Measurements from ENCODE around the gene VASN.
A peak's percentile ranks its signal among the peaks of the same experiment; 100 is the strongest.
"Not testable (repeated sequence)": the region's sequence is repeated elsewhere in the genome, so short reads cannot be mapped to it uniquely, and the experiment has no call there.

VASN gene

DNA sequence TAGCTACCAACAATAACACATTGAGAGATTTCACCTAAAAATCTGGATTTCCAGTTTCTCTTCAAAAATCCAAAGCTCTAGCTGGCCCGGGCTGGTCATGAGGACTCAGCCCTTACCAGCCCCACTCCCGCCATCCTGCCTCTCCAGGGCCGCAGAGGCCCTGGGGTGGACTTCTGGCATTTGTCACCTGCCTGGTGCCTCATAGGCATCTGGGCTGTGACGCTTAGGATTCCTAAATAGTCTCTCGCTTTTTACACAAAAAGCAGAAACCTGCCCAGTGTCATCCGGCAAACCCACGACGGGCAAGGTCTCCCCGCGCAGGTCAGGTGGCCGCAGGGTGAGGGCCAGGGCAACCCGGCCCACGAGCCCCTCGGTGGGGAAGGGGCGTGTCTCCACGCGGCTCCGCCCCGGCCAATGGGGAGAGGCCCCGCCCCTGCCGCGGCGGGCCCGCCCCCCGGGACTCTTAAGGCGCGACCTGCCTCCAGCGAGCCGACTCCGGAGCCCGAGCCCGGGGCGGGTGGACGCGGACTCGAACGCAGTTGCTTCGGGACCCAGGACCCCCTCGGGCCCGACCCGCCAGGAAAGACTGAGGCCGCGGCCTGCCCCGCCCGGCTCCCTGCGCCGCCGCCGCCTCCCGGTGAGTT is at the start of gene VASN:
Gene VASN, plus strand, starts transcription at position 492 of the 644 bp plus-strand sequence. CDS start 9,030 bp downstream, outside the sequence.
- DNase-seq (ENCODE audit: low spot score) = no peak

DNA sequence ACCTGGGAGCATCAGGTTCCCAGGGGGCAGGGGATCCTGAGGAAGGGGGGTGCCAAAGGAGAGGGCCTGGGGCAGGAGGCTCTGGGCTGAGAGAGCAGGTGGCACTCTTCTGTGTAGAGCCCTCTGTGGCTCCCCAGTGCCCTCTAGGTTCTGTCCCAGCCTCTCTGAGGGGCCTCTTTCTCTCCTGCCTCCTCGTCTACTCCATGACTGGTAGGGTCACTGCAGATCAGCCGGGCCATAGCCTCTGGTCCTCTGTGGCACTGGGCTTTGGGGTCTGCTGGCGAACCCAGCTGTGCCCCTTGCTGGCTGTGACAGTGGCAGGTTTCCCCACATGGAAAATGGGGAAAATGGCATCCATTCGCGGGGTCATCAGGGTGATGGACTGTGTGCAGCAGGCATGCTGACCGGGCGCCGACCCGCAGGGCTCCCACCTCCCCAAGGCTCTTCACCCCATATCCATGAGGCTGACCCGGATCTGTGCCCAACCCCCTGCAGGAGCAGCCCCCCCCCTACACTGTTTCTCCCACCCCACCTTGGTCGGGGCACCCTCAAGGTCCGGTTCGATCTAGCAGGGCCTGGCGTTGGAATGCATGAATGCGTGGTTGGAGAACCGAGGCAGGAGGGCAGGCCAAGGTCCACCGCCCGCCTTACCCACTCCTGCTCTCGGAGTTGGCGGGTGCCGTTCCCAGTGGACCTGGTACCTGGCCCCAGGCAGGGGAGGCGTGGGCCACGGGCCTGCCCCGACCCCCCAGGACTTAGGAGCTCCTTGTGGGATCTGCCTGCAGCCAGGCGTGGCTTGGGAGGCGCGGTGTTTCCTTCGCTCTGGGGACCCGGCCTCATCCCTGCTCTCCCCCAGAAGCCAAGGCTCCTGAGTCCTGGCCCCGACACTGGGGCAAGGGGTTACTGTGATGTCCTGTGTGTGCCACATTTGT is 49.3 kb upstream of the VASN start:
- DNase-seq (ENCODE audit: low spot score) = no peak

DNA sequence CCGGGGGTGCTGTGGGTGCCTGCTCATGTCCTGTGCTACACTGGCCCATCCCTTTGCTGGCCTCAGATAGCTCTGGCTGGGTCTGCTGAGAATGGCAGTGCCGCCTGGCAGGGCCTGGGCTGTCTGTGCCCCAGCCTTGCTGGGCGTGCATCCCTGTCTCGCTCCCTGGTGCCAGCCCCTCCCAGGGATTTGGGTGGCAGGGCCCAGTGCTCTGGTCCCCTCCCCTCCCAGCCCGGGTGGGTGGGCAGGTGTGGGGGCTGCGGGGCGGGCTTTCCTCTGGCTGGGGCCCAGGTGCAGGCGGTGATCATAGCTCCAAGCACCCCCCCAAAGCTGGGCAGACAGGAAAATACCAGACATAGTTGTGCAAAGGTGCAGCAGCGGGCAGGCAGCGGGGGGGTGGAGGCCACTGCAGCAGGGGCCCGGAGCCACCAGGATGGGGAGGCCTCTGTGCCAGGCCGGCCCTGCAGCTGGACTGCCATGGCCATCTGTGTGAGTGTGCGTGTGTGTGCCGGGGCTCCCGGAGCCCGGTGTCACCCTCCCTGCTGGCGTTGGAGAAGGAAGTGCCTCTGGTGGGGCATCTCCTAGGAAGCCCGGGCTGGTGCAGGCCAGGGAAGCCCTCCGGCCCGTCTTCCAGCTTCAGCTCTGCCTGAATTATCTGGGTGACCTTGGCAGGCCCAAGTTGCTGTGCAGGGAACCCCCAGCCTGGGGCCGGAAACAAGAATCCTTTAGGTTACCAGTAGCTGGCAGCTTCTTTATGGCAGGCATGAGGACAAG is 48.4 kb upstream of the VASN start:
- DNase-seq (ENCODE audit: low spot score) = no peak

DNA sequence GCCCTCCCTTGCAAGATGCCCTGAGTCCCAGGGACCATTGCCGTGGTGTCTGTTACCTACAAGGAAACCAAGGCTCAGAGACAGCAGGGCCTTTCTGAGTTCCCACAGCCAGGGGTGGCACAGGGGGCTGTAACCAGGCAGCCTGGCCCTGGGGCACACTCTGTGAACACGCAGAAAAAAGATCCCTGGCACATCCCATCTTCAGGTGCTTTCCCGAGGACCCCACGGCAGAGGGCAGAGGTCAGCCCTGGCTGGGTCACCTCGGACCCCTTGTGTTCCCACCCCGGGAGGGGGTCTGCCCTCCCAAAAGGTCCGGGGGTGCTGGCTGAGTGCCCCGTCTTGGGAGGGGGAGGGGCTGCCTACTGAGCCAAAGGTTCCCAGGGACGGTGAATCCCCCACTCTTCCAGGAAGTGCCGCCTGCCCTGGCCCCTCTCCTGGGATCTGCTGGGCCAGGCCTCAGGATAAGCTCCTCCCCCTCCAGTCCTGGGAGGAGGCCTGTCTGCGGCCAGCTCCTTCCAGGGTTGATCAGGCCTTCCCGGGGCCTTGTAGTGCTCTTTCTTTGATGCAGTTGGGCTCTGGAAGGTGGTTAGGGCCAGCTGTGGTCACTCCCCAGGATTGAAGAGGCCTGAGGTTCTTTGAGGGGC is 47.7 kb upstream of the VASN start:
- DNase-seq (ENCODE audit: low spot score) = no peak

DNA sequence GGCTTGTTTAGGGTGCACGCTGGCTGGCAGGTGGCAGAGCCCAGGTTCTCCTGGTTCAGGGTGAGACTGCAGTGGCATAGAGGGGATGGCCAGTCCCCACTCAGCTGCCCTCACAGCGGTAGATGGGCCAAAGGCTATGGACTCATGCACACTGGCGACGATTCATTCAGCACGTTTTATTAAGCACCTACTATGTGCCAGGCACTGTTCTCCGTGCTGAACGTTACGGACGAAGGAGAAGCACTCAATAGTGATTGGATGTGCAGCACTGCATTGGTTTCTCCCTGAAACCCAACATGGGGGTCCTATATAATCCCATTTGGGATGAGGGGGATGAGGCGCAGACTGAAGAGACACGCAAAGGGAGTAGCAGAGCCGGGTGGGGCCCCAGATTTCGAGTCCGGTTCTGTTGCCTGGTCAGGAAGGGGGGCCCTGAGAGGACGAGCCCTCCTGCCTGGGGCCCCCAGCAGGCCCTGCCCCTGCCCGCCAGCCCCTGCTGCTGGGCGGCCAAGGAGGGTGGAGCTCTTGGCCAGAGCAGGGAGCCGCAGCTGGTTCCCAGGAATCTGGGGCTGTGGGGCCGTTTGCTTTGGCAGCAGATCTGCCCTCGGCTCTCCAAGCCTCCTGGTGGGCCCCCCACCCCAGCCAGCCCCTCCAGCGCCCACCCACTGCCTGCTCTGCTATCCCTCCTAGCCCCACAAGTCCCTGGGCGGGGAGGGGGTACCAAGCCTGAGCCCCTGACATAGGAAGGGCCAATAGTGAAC is 47.0 kb upstream of the VASN start:
- DNase-seq (ENCODE audit: low spot score) = no peak

DNA sequence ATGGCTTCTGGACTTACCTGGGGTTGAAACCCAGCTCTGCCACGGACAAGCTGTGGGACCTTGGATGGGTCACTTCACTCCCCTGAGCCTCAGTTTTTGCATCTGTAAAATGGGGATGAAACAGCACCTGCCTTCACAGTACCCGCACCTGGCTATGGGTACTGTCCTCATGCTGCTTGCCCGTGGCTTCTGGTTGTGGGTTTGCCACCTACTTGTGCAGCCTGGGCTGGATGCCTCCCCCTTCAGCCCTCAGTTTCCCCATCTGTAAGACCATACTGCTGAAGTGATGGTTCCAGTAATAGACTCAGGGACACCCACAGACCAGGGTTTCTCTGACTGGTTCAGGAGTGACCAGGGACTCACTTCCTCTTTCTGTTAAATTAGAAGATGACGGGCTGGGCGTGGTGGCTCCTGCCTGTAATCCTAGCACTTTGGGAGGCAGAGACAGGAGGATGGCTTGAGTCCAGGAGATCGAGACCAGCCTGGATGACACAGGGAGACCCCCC is 46.3 kb upstream of the VASN start:
- DNase-seq (ENCODE audit: low spot score) = no peak

DNA sequence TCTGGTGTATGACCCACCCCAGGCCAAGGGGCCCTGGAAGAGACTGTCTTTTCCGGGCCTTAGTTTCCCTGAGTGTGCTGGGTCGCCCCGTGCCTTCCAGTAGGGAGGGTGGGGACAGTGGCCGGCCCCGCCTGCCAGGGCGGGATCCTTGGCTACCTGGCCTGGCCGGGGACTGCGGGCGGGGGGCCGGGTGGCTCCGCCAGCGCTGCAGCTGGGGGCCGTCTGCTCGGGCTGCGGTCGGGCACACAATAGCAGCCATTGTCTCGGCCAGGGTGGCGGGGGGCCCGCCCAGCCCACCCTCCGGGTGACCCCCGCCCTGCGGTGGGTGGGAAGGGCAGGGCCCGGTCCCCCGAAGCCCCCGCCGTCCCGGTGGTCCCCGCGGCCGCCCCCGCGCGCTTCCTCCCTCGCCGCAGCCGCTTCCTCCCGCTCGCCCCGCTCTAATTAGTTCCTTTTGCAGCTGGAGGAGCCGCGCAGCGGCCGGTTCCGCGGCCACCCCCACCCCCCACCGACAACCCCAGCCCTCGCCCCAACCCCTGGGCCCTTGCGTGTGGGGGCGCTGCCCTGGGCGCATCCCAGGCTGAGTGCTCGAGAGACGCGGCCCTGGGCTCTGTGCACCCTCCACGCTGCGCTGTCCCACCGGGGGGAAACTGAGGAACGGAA is 44.1 kb upstream of the VASN start:
- no peak for DNase-seq (ENCODE audit: low spot score)

DNA sequence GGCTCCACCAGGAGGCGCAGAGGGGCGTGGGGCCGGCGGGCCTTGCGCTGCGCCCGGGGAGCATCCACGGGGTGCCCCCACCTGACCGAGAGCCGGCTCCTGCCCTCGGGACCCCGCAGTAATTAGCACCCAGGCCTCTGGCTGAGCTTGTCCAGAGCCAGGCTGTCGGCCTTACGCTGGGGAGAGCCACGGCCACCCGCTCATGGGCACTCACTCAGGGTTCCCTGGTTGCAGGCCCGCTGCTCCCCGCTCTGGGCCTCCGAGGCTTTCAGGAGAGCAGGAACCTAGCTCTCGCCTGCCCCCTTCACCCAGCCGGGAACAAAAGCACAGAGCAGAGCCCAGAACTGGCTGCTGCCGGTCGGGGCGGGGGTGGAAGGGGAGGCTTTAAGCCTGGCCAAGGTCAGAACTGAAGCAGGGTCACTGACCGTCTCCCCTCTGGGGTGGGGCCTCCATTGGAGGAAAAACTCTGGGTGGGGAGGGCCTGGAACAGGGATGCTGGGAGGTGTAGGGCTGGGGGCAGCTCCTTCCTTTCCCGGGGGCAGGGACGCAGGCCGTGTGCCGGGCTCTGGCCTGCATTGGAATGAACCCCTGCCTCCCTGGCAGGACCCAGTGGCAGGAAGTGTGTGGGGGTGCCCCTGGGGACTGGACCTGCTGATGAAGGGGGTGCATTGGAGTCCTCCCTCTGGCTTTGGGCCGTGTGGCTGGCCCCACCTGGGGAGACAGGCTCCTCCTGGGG is 43.4 kb upstream of the VASN start:
- DNase-seq (ENCODE audit: low spot score) = peak; percentile 70

DNA sequence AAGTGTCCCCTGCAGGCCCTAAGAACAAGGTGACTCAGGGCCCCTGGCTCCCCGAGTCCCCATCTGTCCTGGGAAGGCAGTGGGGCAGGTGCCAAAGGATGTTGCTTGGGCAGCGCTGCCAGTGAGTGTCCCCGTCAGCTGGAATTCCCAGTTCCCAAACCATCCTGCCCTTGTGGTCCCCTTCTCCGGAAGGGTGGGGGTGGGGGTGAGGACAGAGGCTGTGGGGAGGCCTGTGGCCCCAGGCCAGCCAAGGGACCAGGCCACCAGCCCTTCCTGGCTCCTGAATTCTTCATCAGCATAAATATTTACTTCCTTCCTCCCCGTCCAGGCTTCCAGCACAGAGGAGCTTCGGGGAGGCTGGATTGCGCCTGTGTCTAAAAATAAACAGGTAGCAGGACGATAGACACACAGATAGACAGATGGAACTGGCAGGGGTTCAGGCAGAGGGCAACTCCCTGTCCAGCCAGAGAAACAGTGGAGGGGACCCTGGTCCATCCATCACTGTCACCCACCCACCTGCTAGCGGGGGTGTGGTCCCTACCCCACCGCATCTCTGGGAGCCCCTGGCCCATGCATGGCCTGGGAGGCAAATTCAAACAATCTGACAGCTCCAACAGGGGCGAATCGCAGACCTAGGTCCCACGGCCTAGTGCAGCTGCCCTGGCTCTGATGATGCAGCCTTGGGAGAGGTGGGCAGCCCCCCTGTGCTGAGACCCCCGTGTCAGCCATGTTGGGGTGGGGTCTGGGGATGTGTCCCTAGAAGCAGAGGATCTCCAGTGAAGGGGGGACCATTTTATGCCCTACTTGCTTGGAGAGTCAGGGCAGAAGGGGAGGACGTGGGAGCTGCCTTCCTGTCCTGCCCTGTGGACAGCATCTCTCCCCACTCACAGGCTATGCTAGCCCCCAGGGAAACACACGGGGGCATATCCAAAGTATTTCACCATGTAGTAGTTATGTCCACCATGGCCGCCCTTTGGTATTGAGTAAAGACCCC is 42.6 kb upstream of the VASN start:
- peak; percentile 65 for DNase-seq (ENCODE audit: low spot score)

DNA sequence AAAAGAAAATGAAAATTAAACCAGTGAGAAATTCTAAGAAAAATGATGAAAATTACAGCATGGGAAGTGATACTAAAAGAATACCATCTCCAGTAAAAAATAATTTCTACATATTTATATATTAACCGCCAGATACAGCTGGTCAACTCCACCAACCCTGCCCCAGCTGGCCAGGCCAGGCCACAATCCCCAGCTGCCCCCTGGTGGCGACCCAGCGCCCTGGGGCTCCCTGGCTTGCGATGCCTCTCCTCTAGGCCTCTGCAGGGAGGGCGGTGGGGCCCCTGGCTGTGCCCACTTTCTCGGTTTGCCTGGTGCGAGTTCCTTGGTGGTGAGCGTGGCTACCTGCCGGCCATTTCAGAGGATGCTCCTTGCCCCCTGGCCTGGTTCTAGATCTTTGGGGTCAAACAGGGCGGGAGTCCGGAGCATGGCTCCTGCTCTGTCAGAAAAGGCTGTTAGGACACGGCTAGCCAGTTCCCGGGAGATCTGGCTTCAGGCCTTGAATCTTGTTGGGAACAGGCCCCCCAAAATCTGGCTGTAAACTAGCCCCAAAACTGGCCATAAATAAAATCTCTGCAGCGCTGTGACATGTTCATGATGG is 41.3 kb upstream of the VASN start:
- DNase-seq (ENCODE audit: low spot score) = peak; percentile 80

DNA sequence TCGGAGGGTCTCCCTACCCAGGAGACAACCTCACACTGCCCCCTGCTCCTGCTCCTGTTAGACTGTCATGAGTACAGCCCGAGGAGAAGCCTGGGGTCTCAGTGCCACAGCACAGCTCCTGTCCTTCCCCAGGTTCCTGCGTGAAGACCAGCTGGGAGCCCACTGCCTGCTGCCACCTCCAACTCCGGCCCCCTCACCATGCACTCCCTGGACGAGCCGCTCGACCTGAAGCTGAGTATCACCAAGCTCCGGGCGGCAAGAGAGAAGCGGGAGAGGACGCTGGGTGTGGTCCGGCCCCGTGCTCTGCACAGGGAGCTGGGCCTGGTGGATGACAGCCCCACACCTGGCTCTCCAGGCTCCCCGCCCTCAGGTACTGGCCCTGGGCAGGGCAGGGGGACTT is 39.6 kb upstream of the VASN start:
- DNase-seq (ENCODE audit: low spot score) = no peak

DNA sequence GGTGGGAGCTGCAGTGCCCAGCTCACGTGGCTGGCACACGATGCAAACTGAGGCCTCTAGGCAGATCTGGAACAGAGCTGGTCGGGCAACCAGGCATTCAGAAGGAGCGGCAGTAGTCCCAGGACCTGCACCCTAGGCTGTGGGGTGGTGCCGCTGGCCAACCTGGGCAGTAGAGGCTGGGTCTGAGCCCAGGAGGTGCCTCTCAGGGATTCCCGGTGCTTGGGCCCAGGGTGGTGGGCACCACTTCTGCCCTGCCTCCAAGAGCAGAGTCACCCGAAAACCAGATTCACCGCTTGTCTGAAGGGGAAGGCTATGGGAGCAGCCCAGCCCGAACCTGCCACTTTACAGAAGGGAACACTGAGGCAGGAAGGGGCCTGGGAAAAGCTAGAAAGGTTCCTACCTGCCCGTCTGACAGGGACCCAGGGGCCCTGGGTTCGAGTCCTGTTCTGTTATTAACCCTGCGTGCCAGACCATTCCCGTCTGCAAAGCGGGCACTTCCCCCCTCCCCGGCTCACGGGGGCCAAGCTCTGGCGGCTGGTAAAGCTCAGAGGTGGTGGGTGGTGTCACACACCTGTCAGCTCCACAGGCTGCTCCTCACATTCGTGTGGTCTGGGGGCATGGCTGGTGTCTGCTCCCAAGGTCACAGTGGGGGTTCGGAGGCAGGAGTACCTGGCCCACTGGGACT is 38.9 kb upstream of the VASN start:
- DNase-seq (ENCODE audit: low spot score) = no peak

DNA sequence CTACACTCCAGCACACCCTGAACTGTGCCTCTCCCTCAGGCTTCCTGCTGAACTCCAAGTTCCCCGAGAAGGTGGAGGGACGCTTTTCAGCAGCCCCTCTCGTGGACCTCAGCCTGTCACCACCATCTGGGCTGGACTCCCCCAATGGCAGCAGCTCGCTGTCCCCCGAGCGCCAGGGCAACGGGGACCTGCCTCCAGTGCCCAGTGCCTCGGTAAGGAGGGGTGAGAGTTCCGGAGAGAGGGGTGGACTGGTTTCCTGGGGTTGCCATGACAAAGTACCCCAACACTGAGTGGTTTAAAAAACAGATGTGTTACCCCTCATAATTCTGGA is 38.4 kb upstream of the VASN start:
- no peak for DNase-seq (ENCODE audit: low spot score)

DNA sequence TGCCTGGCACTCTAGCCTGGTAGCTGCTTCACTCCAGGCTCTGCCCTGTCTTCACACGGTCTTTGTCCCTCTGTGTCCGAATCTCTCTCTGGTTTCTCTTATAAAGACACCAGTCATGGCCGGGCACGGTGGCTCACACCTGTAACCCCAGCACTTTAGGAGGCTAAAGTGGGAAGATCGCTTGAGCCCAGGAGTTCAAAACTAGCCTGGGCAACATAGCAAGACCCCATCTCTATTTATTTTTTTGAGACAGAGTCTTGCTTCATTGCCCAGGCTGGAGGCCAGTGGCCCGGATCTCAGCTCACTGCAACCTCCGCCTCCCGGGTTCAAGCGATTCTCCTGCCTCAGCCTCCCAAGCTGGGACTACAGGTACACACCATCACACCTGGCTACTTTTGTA is 37.9 kb upstream of the VASN start:
- not testable (repeated sequence) for DNase-seq (ENCODE audit: low spot score)

DNA sequence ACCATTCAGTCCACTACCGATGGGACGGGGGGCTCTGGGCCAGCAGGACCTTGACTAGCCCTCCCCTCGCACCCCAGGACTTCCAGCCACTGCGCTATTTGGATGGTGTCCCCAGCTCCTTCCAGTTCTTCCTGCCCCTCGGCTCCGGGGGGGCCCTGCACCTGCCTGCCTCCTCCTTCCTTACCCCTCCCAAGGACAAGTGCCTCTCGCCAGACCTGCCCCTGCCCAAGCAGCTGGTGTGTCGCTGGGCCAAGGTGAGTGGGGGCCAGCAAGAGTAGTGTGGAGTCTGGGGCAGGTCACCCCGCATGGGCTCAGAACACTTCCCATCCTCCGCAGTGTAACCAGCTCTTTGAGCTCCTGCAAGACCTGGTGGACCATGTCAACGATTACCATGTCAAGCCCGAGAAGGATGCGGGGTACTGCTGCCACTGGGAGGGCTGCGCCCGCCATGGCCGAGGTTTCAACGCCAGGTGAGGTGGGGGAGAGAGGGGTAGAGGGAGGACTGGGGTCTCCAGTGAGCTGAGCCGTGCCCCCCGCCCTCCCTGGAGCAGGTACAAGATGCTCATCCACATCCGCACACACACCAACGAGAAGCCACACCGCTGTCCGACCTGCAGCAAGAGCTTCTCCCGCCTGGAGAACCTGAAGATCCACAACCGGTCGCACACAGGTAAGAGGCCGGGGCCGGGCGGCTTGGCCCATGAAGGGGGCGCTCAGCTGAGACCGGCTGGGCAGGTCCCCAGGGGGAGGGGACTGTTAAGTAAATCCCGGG is 36.7 kb upstream of the VASN start:
- no peak for DNase-seq (ENCODE audit: low spot score)

DNA sequence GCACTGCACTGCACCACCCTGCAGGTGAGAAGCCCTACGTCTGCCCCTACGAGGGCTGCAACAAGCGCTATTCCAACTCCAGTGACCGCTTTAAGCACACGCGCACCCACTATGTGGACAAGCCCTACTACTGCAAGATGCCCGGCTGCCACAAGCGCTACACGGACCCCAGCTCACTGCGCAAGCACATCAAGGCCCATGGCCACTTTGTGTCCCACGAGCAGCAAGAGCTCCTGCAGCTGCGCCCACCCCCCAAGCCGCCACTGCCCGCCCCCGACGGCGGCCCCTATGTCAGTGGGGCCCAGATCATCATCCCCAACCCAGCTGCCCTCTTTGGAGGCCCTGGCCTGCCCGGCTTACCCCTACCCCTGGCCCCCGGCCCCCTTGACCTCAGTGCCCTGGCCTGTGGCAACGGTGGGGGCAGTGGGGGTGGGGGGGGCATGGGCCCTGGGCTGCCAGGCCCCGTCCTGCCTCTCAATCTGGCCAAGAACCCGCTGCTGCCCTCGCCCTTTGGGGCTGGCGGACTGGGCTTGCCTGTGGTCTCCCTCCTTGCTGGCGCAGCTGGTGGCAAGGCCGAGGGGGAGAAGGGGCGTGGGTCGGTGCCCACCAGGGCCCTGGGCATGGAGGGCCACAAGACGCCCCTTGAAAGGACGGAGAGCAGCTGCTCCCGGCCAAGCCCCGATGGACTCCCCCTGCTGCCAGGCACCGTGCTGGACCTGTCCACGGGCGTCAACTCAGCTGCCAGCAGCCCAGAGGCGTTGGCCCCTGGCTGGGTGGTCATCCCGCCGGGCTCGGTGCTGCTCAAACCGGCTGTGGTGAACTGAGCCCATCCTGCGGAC is 34.7 kb upstream of the VASN start:
- DNase-seq (ENCODE audit: low spot score) = no peak
